HT-29 (cell line): ENCODE results near the gene PRKACG. TPM values are rescaled to one million over a fixed set of nuclear protein-coding genes. Genes with fewer than 3 reads are reported as not detected.
A peak's percentile ranks its signal among the peaks of the same experiment; 100 is the strongest.
"Not testable (repeated sequence)": the region's sequence is repeated elsewhere in the genome, so short reads cannot be mapped to it uniquely, and the experiment has no call there.

ENCODE experiments used
- DNase-seq: peaks from one replicate; pipeline ENCODE4 v3.0.0-alpha.2; 2015; ENCODE audit warnings: low spot score
- total RNA-seq: library from RNA; depleted of rRNA; stranded (reverse); fragments of >200 nt; shearing (Covaris generic); gene quantifications from 2 replicates; pipeline ENCODE4 v1.2.3, GENCODE V29; 2014

Gene PRKACG
- total RNA-seq, 1 experiment from 2014 or later: not detected

GRCh38 chr9:69027355-69028097, 13.6 kb upstream of the PRKACG start:
- peak; percentile 86 for DNase-seq

- DNase-seq: no peak
These were observed 9.7 kb upstream of the PRKACG start for GRCh38 chr9:69023650-69024049.

- no peak for DNase-seq
These were observed 6.6 kb upstream of the PRKACG start for GRCh38 chr9:69020301-69021145.

- no peak for DNase-seq
These were observed 5.9 kb upstream of the PRKACG start for GRCh38 chr9:69019808-69020207.

GRCh38 chr9:69018737-69019136, 4.8 kb upstream of the PRKACG start:
- DNase-seq: no peak

- no peak for DNase-seq
These were observed 2.5 kb upstream of the PRKACG start for GRCh38 chr9:69016191-69017096.

- DNase-seq: no peak
These were observed 558 bp downstream of the PRKACG start for GRCh38 chr9:69013382-69013727.

- DNase-seq: no peak
These were observed 1.1 kb downstream of the PRKACG start for GRCh38 chr9:69012696-69013381.

GRCh38 chr9:69009708-69010107, 4.2 kb downstream of the PRKACG start:
- no peak for DNase-seq

- no peak for DNase-seq
These were observed 9.1 kb downstream of the PRKACG start for GRCh38 chr9:69004836-69005235.

- no peak for DNase-seq
These were observed 10.9 kb downstream of the PRKACG start for GRCh38 chr9:69003051-69003450.

GRCh38 chr9:69001921-69002320, 12.0 kb downstream of the PRKACG start:
- no peak for DNase-seq

- peak; percentile 83 for DNase-seq
These were observed 14.4 kb downstream of the PRKACG start for GRCh38 chr9:68999393-69000105.

- DNase-seq: no peak
These were observed 15.1 kb downstream of the PRKACG start for GRCh38 chr9:68998812-68999211.

- DNase-seq: no peak
These were observed 15.5 kb downstream of the PRKACG start for GRCh38 chr9:68998385-68998784.

- no peak for DNase-seq
These were observed 16.2 kb downstream of the PRKACG start for GRCh38 chr9:68997666-68998065.

GRCh38 chr9:68996462-68996861, 17.5 kb downstream of the PRKACG start:
- no peak for DNase-seq

GRCh38 chr9:68995776-68996175, 18.1 kb downstream of the PRKACG start:
- DNase-seq: no peak

- no peak for DNase-seq
These were observed 22.5 kb downstream of the PRKACG start for GRCh38 chr9:68991457-68991856.

- not testable (repeated sequence) for DNase-seq
These were observed 27.0 kb downstream of the PRKACG start for GRCh38 chr9:68986949-68987348.
